GM12874 (cell line): Measurements from ENCODE around the gene ZNF396.
A peak's percentile ranks its signal among the peaks of the same experiment; 100 is the strongest.

Experiments
- TF ChIP-seq, protein P1 (sequence below): IDR thresholded peaks from 2 replicates; pipeline ENCODE4 v1.5.1; 2011; ENCODE audit warnings: low read depth, mild to moderate bottlenecking, control low read depth, low read length, moderate library complexity; ENCODE audit not compliant: insufficient read depth

The ZNF396 gene

DNA sequence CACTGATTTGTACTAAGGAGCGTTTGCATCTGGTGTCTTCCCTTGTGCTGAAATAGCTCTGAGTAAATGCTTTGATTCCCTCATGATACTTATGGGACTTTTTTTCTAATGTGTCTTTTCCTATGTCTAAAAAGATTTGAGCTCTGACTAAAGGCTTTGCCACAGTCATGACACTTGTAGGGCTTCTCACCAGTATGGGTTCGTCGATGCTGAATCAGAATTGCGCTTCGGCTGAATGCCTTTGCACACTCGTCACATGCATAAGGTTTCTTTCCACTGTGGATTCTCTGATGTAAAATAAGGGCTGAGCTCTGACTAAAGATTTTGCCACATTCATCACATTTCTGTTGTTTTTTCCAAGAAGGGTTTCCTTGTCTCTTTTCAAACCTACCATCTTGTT is 8.0 kb downstream of the ZNF396 start:
- TF ChIP-seq, protein P1, sequence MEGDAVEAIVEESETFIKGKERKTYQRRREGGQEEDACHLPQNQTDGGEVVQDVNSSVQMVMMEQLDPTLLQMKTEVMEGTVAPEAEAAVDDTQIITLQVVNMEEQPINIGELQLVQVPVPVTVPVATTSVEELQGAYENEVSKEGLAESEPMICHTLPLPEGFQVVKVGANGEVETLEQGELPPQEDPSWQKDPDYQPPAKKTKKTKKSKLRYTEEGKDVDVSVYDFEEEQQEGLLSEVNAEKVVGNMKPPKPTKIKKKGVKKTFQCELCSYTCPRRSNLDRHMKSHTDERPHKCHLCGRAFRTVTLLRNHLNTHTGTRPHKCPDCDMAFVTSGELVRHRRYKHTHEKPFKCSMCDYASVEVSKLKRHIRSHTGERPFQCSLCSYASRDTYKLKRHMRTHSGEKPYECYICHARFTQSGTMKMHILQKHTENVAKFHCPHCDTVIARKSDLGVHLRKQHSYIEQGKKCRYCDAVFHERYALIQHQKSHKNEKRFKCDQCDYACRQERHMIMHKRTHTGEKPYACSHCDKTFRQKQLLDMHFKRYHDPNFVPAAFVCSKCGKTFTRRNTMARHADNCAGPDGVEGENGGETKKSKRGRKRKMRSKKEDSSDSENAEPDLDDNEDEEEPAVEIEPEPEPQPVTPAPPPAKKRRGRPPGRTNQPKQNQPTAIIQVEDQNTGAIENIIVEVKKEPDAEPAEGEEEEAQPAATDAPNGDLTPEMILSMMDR = no peak

DNA sequence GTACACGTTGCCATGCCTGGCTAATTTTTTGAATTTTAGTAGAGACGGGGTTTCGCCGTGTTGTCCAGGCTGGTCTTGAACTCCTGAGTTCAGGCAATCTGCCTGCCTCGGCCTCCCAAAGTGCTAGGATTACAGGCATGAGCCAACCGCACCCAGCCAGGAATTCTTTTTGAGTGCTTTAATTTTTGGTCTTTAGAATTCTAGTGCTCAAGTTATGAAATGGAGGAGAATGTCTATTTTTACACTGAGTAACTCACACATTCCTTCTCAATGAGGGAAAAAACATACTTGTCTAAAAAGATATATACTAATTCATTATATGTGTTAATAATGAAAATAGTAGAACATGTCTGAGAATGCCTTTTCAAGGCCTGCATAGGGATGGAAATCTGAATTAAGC is 8.5 kb downstream of the ZNF396 start:
- TF ChIP-seq, protein P1 = no peak

DNA sequence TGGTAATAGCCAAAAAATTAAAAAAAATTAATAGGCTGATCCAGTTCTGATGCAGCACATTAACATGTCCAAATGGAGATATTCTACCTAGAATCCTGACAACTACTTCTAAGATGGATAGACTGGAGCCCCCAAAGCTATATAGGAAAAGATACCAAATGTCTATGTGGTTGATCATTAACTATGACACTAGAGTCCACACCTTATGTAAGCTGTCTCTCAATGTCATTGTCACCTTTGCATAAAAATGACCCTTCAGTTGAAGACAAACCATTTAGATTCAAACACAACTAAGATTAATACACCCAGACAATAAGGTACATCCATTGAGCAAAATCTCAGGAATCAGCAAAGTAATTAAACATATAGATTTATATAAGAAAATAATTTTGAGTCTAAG is 14.6 kb downstream of the ZNF396 start:
- TF ChIP-seq, protein P1 = no peak

DNA sequence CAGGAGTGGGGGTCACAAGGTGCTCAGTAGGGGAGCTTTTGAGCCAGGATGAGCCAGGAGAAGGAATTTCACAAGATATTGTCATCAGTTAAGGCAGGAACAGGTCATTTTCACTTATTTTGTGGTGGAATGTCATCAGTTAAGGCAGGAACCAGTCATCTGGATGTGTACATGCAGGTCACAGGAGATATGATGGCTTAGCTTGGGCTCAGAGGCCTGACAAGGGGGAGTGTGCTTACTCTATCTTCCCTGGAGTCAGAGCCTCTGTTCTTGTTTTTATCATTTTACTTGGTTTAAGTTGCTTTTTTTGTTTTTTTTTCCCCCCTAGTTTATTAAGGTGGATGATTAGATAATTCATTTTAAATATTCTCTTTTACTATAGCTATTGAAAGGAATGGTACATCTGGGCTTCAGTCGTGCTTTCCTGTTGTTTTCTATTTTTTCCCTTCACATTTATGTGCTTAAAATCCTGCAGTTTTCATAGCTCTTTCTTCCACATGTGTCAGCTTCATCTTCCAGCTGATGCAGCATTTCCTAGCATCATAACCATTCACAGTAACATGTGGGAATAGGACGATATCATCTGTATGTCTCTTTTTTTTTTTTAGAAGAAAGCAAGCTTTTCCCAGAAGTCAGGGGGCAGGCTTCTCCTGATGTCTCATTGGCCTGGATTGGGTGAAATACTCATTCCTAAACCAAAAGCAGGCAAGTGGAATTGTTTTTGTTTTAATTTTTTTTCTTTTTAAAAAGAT is 15.4 kb downstream of the ZNF396 start:
- TF ChIP-seq, protein P1 = no peak

DNA sequence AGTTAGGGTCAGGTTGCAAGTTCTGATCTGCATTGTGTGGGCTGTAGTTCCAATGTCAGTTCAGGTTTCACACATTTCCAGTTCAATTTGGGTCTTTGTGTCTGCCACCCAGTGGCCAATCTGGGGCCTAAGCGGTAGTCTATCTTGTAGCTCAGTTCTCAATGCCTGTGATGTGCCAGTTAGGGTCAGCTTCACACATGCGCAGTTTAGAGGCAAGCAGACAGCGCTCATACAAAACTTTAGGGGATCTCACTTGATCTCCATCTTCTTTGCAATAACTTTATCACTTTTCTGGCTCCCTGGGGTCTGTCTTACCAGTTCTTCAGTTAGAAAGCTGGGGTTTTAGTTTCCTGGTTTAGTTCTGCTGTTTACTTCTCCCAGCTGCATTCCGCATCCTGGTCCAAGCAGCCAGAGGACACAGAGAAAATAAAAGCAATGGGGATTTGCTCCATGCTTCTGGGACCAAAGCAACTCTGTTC is 22.0 kb downstream of the ZNF396 start:
- TF ChIP-seq, protein P1 = peak; percentile 62

DNA sequence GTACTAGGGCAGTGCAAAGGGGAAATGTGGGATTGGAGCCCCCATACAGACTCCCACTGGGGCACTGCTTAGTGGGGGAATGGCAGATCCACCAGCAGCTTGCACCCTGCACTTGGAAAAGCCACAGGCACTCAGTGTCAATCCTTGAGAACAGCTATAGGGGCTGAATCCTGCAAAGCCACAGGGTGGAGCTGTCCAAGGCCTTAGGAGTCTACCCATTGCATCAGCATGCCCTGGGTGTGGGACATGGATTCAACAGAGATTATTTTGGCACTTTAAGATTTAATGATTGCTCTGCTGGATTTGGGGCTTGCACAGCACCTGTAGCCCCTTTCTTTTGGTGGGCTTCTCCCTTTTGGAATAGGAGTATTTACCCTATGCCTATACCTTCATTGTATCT is 24.4 kb downstream of the ZNF396 start:
- TF ChIP-seq, protein P1 = no peak

DNA sequence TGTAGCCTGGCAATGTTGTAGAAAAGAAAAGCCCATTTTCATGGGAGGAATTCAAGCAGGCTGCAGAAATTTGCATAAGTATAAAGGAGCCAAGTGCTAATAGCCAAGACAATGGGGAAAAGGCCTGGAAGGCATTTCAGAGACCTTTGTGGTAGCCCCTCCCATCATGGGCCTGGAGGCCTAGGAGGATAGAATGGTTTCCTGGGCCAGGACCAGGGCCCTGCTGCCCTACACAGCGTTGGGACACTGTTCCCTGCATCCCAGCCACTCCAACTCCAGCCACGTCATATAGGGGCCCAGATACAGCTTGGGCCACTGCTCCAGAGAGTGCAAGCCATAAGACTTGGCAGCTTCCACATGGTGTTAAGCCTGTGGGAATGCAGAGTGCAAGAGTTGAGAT is 24.9 kb downstream of the ZNF396 start:
- TF ChIP-seq, protein P1 = no peak
